Keratinocyte (primary cell): ENCODE results near the gene DNAH11. TPM values are rescaled to one million over a fixed set of nuclear protein-coding genes. Genes with fewer than 3 reads are reported as not detected.

ENCODE experiments used
- DNase-seq: peaks from one replicate; pipeline ENCODE4 v3.0.0-alpha.2; 2011; ENCODE audit warnings: low read depth, missing footprints, low spot score
- FAIRE-seq: peaks from 2 replicates; lab custom pipeline; 2011; peaks lifted over from hg19 to GRCh38; lab: Jason Lieb, UNC
- H2AFZ ChIP-seq: 2 replicates; pipeline ENCODE4 v1.6.0; 2012; ENCODE audit warnings: low read length, control low read depth, inconsistent platforms; ENCODE audit not compliant: control insufficient read depth
- H3K27ac ChIP-seq: 2 replicates; pipeline ENCODE4 v1.5.1; 2011; ENCODE audit warnings: low read length; ENCODE audit not compliant: control insufficient read depth, insufficient read depth
- H3K27me3 ChIP-seq: 3 replicates; pipeline ENCODE4 v1.6.0; 2011; ENCODE audit warnings: low read length; ENCODE audit not compliant: control insufficient read depth, insufficient read depth; ENCODE audit errors: extremely low read depth
- H3K36me3 ChIP-seq, 2 experiments: 2 replicates in 1 of 2; 3 replicates in 1 of 2; pipeline ENCODE4 v1.5.1; 2011; ENCODE audit warnings: low read length in 2 of 2, mild to moderate bottlenecking in 1 of 2; ENCODE audit not compliant: control insufficient read depth in 2 of 2, insufficient read depth in 2 of 2; ENCODE audit errors: extremely low read depth in 1 of 2
- H3K4me1 ChIP-seq: 3 replicates; pipeline ENCODE4 v1.5.1; 2011; ENCODE audit warnings: low read length; ENCODE audit not compliant: control insufficient read depth, insufficient read depth; ENCODE audit errors: extremely low read depth
- H3K4me2 ChIP-seq: 3 replicates; pipeline ENCODE4 v1.6.0; 2011; ENCODE audit warnings: low read depth, low read length; ENCODE audit not compliant: control insufficient read depth, insufficient read depth; ENCODE audit errors: extremely low read depth
- H3K4me3 ChIP-seq, 3 experiments: fragments of 200-600 bp in 1 of 3; sonication (generic) in 1 of 3; 2 replicates in 2 of 3; 3 replicates in 1 of 3; pipeline ENCODE4 v1.5.1; 2011 to 2016; ENCODE audit warnings: low read length in 3 of 3, mild to moderate bottlenecking in 3 of 3, control low read depth in 2 of 3, inconsistent platforms in 1 of 3, low read depth in 1 of 3, mixed read lengths in 1 of 3, mixed run types in 1 of 3, moderate library complexity in 1 of 3; ENCODE audit not compliant: control insufficient read depth in 2 of 3, insufficient read depth in 2 of 3; ENCODE audit errors: extremely low read depth in 1 of 3
- H3K79me2 ChIP-seq: 2 replicates; pipeline ENCODE4 v1.6.0; 2012; ENCODE audit warnings: low read length; ENCODE audit not compliant: control insufficient read depth, insufficient read depth
- H3K9ac ChIP-seq: 3 replicates; pipeline ENCODE4 v1.6.0; 2011; ENCODE audit warnings: low read length; ENCODE audit not compliant: control insufficient read depth, insufficient read depth; ENCODE audit errors: extremely low read depth
- H3K9me1 ChIP-seq: 3 replicates; pipeline ENCODE4 v1.6.0; 2011; ENCODE audit warnings: low read length; ENCODE audit not compliant: control insufficient read depth, insufficient read depth; ENCODE audit errors: extremely low read depth
- H3K9me3 ChIP-seq: 2 replicates; pipeline ENCODE4 v1.5.1; 2012; ENCODE audit warnings: low read depth, low read length; ENCODE audit not compliant: control insufficient read depth
- H4K20me1 ChIP-seq: 3 replicates; pipeline ENCODE4 v1.6.0; 2011; ENCODE audit warnings: low read length; ENCODE audit not compliant: control insufficient read depth, insufficient read depth; ENCODE audit errors: extremely low read depth
- CTCF ChIP-seq, 3 experiments: IDR thresholded peaks in 1 of 3; conservative IDR thresholded peaks in 1 of 3; optimal IDR thresholded peaks in 1 of 3; 2 replicates in 2 of 3; 3 replicates in 1 of 3; pipeline versions ENCODE3 to v1.5.1; 2011; ENCODE audit warnings: low read length in 3 of 3, mild to moderate bottlenecking in 3 of 3, moderate library complexity in 2 of 3, control low read depth in 1 of 3, inconsistent platforms in 1 of 3; ENCODE audit not compliant: insufficient read depth in 2 of 3; ENCODE audit errors: extremely low read depth in 1 of 3
- EZH2 ChIP-seq: IDR thresholded peaks from one replicate; pipeline ENCODE4 v1.6.1; 2012; ENCODE audit warnings: inconsistent platforms, mild to moderate bottlenecking, low read length, moderate library complexity
- dilution Hi-C: fragments of 300-500 bp; cut with MboI; formaldehyde crosslinking; loops from one replicate; pipeline ENCODE4 v1.7.0; 2020; ENCODE audit warnings: low sequenced_read_pairs; ENCODE audit not compliant: extremely low pct_ligation_motif_present
- polyA plus RNA-seq, 5 experiments: library from polyadenylated mRNA; depleted of rRNA in 3 of 5; stranded (reverse) in 3 of 5; stranded (forward) in 1 of 5; unstranded in 1 of 5; fragments of >200 nt; gene quantifications; 1 replicate in 1 of 5; 2 replicates in 3 of 5; 3 replicates in 1 of 5; pipeline versions ENCODE4 v1.2.1 to v1.2.3, GENCODE V29; 2011 to 2012; ENCODE audit warnings: missing spikeins in 2 of 5, low read depth in 1 of 5, low replicate concordance in 1 of 5

DNAH11 gene
- polyA plus RNA-seq, 1 donor (not counting 4 experiments of a cell fraction or from before 2014, with no cell fraction given), result 0.21 TPM

GRCh38 chr7:21867226-21867625 is 324.4 kb downstream of the DNAH11 start:
- Histone ChIP-seq H3K9me3 (no peaks in the 10 kb centered on the region), H3K9ac (no peak overlapping the region), H3K4me2 (no peak overlapping the region), H3K4me1 (no peaks in the 10 kb centered on the region), H2AFZ (no peak overlapping the region), H3K9me1 (no peaks in the 10 kb centered on the region), H3K36me3 (no peaks in the 10 kb centered on the region), H3K4me3 (no peak overlapping the region), H3K27me3 (no peaks in the 10 kb centered on the region), H3K27ac (no peak overlapping the region), H3K79me2 (no peaks in the 10 kb centered on the region), H4K20me1 (no peaks in the 10 kb centered on the region)
- DNase-seq, result no peak
- no peak for TF ChIP-seq CTCF (optimal IDR thresholded peaks at IDR 0.05 in 1 of 3, IDR thresholded peaks at IDR 0.05 in 1 of 3, conservative IDR thresholded peaks at IDR 0.05 in 1 of 3; ENCODE audit: extremely low read depth in 1 of 3, insufficient read depth in 2 of 3, low read length in 3 of 3)
- no peak for TF ChIP-seq EZH2
- FAIRE-seq, result no peak
- dilution Hi-C loops, result no loop called here

- Histone ChIP-seq H3K9me1 (no peaks in the 10 kb centered on the region), H3K27me3 (no peaks in the 10 kb centered on the region), H3K4me3 (no peak overlapping the region), H3K4me2 (no peak overlapping the region), H3K9ac (no peak overlapping the region), H3K79me2 (no peaks in the 10 kb centered on the region), H3K27ac (no peak overlapping the region), H2AFZ (no peak overlapping the region), H4K20me1 (no peaks in the 10 kb centered on the region), H3K9me3 (no peaks in the 10 kb centered on the region), H3K4me1 (no peaks in the 10 kb centered on the region), H3K36me3 (no peaks in the 10 kb centered on the region)
- no peak for FAIRE-seq
- no peak for TF ChIP-seq EZH2
- TF ChIP-seq CTCF (optimal IDR thresholded peaks at IDR 0.05 in 1 of 3, IDR thresholded peaks at IDR 0.05 in 1 of 3, conservative IDR thresholded peaks at IDR 0.05 in 1 of 3; ENCODE audit: extremely low read depth in 1 of 3, insufficient read depth in 2 of 3, low read length in 3 of 3), result no peak
- DNase-seq, result no peak
- dilution Hi-C loops, result no loop called here
Measured at GRCh38 chr7:21867816-21868575, 325.2 kb downstream of the DNAH11 start.
